A673 (cell line): ENCODE measurements around the gene SLC38A3. TPM values are rescaled to one million over a fixed set of nuclear protein-coding genes. Genes with fewer than 3 reads are reported as not detected.

Experiments
- BruUV-seq: library from RNA; stranded (reverse); fragments of 400-500 nt; replicated peaks from 2 replicates; lab custom pipeline; 2021; lab: Mats Ljungman, UMichigan
- CTCF ChIA-PET: fragments of 300-600 bp; sonication (Branson Sonifier 250); formaldehyde crosslinking; loops from one replicate; lab custom pipeline; 2022; ENCODE audit warnings: antibody characterized with exemption; lab: Charles Lee
- POLR2A ChIA-PET: fragments of 300-600 bp; sonication (Branson Sonifier 250); formaldehyde crosslinking; loops from one replicate; lab custom pipeline; 2022; ENCODE audit warnings: antibody characterized with exemption; ENCODE audit not compliant: low non-redundant PET; lab: Charles Lee
- DNase-seq: peaks from one replicate; pipeline ENCODE4 v3.0.0-alpha.2; 2015; ENCODE audit warnings: low spot score
- H3K27ac ChIP-seq: fragments of 200-600 bp; sonication (generic); 2 replicates; pipeline ENCODE4 v1.5.1; 2016; ENCODE audit warnings: mixed run types, low read depth, mild to moderate bottlenecking, mixed read lengths, antibody characterized with exemption, low read length; ENCODE audit not compliant: poor library complexity, severe bottlenecking
- H3K27me3 ChIP-seq: fragments of 200-600 bp; sonication (generic); replicated peaks from 2 replicates; pipeline ENCODE4 v1.6.1; 2017; ENCODE audit warnings: mixed run types, low read depth, mild to moderate bottlenecking, mixed read lengths, antibody characterized with exemption, low read length; ENCODE audit not compliant: insufficient read depth, poor library complexity
- H3K36me3 ChIP-seq: fragments of 200-600 bp; sonication (generic); 2 replicates; pipeline ENCODE4 v1.6.1; 2016; ENCODE audit warnings: mixed run types, mild to moderate bottlenecking, mixed read lengths, antibody characterized with exemption, low read length; ENCODE audit not compliant: insufficient read depth, poor library complexity, severe bottlenecking
- H3K4me1 ChIP-seq: fragments of 200-600 bp; sonication (generic); 2 replicates; pipeline ENCODE4 v1.6.1; 2017; ENCODE audit warnings: mixed run types, mild to moderate bottlenecking, mixed read lengths, antibody characterized with exemption, low read length; ENCODE audit not compliant: insufficient read depth, poor library complexity, severe bottlenecking
- H3K4me3 ChIP-seq: fragments of 200-600 bp; sonication (generic); 2 replicates; pipeline ENCODE4 v1.5.1; 2016; ENCODE audit warnings: low read depth, mixed run types, mild to moderate bottlenecking, mixed read lengths, low read length; ENCODE audit not compliant: poor library complexity, severe bottlenecking
- H3K9me3 ChIP-seq: fragments of 200-600 bp; sonication (generic); 2 replicates; pipeline ENCODE4 v1.6.1; 2016; ENCODE audit warnings: mixed run types, low read depth, mild to moderate bottlenecking, mixed read lengths, antibody characterized with exemption, low read length; ENCODE audit not compliant: poor library complexity, severe bottlenecking
- CTCF ChIP-seq: fragments of 300-800, 200-600 bp; sonication (generic); conservative IDR thresholded peaks from 2 replicates; pipeline ENCODE4 v1.5.1; 2017; ENCODE audit warnings: low read depth, mild to moderate bottlenecking, antibody characterized with exemption, low read length, moderate library complexity, mixed read lengths
- EZH2 ChIP-seq: fragments of 200-600 bp; sonication (generic); IDR thresholded peaks from 2 replicates; pipeline ENCODE4 v1.6.1; 2017; ENCODE audit warnings: borderline replicate concordance, low read depth, mild to moderate bottlenecking, mixed read lengths, antibody characterized with exemption, low read length; ENCODE audit not compliant: poor library complexity, severe bottlenecking
- intact Hi-C: fragments of 100-400 bp; cut with micrococcal nuclease; formaldehyde crosslinking; loops from one replicate; pipeline ENCODE4 v1.10.0; 2022; ENCODE audit not compliant: unreplicated experiment
- total RNA-seq: library from RNA; stranded (reverse); gene quantifications from 2 replicates; pipeline ENCODE4 v1.2.3, GENCODE V29; 2021

The SLC38A3 gene
- total RNA-seq, 1 experiment from 2014 or later: not detected

GRCh38 chr3:50156549-50157493 is 48.2 kb upstream of the SLC38A3 start:
- Histone ChIP-seq H3K4me3 (peak overlapping the region; percentile 34), H3K27me3 (no peaks in the 10 kb centered on the region), H3K36me3 (no peaks in the 10 kb centered on the region), H3K4me1 (no peaks in the 10 kb centered on the region), H3K9me3 (no peaks in the 10 kb centered on the region), H3K27ac (no peak overlapping the region)
- no TSS peak for BruUV-seq
- CTCF ChIA-PET: no interaction called here
- no peak for DNase-seq
- TF ChIP-seq EZH2: no peak
- no peak for TF ChIP-seq CTCF
- intact Hi-C loops: no loop called here
- POLR2A ChIA-PET: no interaction called here

- BruUV-seq: no TSS peak
- Histone ChIP-seq H3K4me3 (no peak overlapping the region), H3K9me3 (no peaks in the 10 kb centered on the region), H3K27ac (no peak overlapping the region), H3K4me1 (no peaks in the 10 kb centered on the region), H3K27me3 (no peaks in the 10 kb centered on the region), H3K36me3 (no peaks in the 10 kb centered on the region)
- intact Hi-C loops: no loop called here
- DNase-seq: no peak
- ChIA-PET POLR2A (no interaction called here), CTCF (no interaction called here)
- TF ChIP-seq EZH2 (no peak), CTCF (no peak)
Observed at GRCh38 chr3:50157827-50158529, 47.1 kb upstream of the SLC38A3 start.

GRCh38 chr3:50158530-50159146 is 46.4 kb upstream of the SLC38A3 start:
- ChIA-PET CTCF (no interaction called here), POLR2A (no interaction called here)
- TF ChIP-seq EZH2 (no peak), CTCF (no peak)
- DNase-seq: no peak
- Histone ChIP-seq H3K4me3 (no peak overlapping the region), H3K9me3 (no peaks in the 10 kb centered on the region), H3K4me1 (peaks cover 4% of the 10 kb centered on the region), H3K27me3 (no peaks in the 10 kb centered on the region), H3K27ac (no peak overlapping the region), H3K36me3 (no peaks in the 10 kb centered on the region)
- no TSS peak for BruUV-seq
- intact Hi-C loops: no loop called here
